ENCODE measurements around the gene RXRA. TPM values are rescaled to one million over a fixed set of nuclear protein-coding genes. Genes with fewer than 3 reads are reported as not detected.

The RXRA gene
- polyA plus RNA-seq, 4 donors = 30.8 to 83.5 (median 41.5) TPM

DNA sequence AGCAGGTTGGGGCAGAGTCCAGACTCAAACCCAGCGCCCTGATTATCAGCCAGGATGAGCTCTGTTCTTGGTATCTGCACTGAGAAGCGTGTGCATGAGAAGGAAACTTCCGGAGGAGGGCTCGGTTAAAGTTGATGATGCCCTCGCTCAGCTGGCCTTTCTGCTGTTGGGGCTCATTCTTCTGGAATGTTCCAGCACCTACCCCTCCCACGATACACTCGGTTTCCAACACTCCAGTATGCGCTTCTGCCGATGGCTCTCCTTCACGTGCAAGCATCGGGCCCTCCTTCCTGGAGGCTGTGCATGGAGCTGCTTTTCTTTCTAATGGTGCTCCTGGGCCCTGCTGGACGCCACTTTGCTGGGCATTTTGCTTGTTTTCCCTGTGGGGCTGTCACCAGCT is 134.0 kb downstream of the RXRA start:
- DNase-seq (no peak), FAIRE-seq (no peak)
- Histone ChIP-seq H3K4me3 (ENCODE audit: low read depth in 1 of 3, low read length in 3 of 3) (no peak overlapping the region), H3K36me3 (ENCODE audit: control insufficient read depth in 3 of 3, insufficient read depth in 2 of 3, low read depth in 1 of 3, low read length in 3 of 3) (no peaks in the 10 kb centered on the region), H3K4me1 (ENCODE audit: control insufficient read depth in 3 of 3, insufficient read depth in 2 of 3, low read depth in 1 of 3, low read length in 2 of 3) (peaks cover 0 to 21% (median 5%) of the 10 kb centered on the region in 3 donors), H3K27me3 (ENCODE audit: control insufficient read depth in 3 of 3, insufficient read depth in 3 of 3, low read length in 3 of 3) (no peaks in the 10 kb centered on the region), H3K27ac (ENCODE audit: low read depth in 1 of 3, low read length in 2 of 3) (no peak overlapping the region), H3K9me3 (ENCODE audit: control insufficient read depth in 2 of 2, insufficient read depth in 1 of 2, low read depth in 1 of 2, low read length in 1 of 2) (peaks cover 0 to 7% of the 10 kb centered on the region in 2 donors)
- 71 to 88% (median 71%) methylated on average over 12 of the region's 12 CpGs for WGBS, 3 donors

GRCh38 chr9:134460896-134461295 is 134.6 kb downstream of the RXRA start:
- FAIRE-seq = no peak
- Histone ChIP-seq H3K27me3 (ENCODE audit: control insufficient read depth in 3 of 3, insufficient read depth in 3 of 3, low read length in 3 of 3) (no peaks in the 10 kb centered on the region), H3K36me3 (ENCODE audit: control insufficient read depth in 3 of 3, insufficient read depth in 2 of 3, low read depth in 1 of 3, low read length in 3 of 3) (no peaks in the 10 kb centered on the region), H3K9me3 (ENCODE audit: control insufficient read depth in 2 of 2, insufficient read depth in 1 of 2, low read depth in 1 of 2, low read length in 1 of 2) (peaks cover 0 to 7% of the 10 kb centered on the region in 2 donors), H3K27ac (ENCODE audit: low read depth in 1 of 3, low read length in 2 of 3) (no peak overlapping the region), H3K4me1 (ENCODE audit: control insufficient read depth in 3 of 3, insufficient read depth in 2 of 3, low read depth in 1 of 3, low read length in 2 of 3) (peaks cover 0 to 15% (median 5%) of the 10 kb centered on the region in 3 donors), H3K4me3 (ENCODE audit: low read depth in 1 of 3, low read length in 3 of 3) (no peak overlapping the region)
- DNase-seq = no peak
- 21 to 66% (median 44%) methylated on average over 5 of the region's 5 CpGs for WGBS, 3 donors

- Histone ChIP-seq H3K4me1 (ENCODE audit: control insufficient read depth in 3 of 3, insufficient read depth in 2 of 3, low read depth in 1 of 3, low read length in 2 of 3) (peaks cover 0 to 10% (median 5%) of the 10 kb centered on the region in 3 donors), H3K36me3 (ENCODE audit: control insufficient read depth in 3 of 3, insufficient read depth in 2 of 3, low read depth in 1 of 3, low read length in 3 of 3) (no peaks in the 10 kb centered on the region), H3K4me3 (ENCODE audit: low read depth in 1 of 3, low read length in 3 of 3) (no peak overlapping the region), H3K9me3 (ENCODE audit: control insufficient read depth in 2 of 2, insufficient read depth in 1 of 2, low read depth in 1 of 2, low read length in 1 of 2) (peaks cover 0 to 7% of the 10 kb centered on the region in 2 donors), H3K27me3 (ENCODE audit: control insufficient read depth in 3 of 3, insufficient read depth in 3 of 3, low read length in 3 of 3) (no peaks in the 10 kb centered on the region), H3K27ac (ENCODE audit: low read depth in 1 of 3, low read length in 2 of 3) (no peak overlapping the region)
- FAIRE-seq (no peak), DNase-seq (no peak)
- 79 to 92% (median 89%) methylated on average over 8 of the region's 8 CpGs for WGBS, 3 donors
Measured at GRCh38 chr9:134461426-134461982, 135.2 kb downstream of the RXRA start.

GRCh38 chr9:134462318-134462717 is 136.1 kb downstream of the RXRA start:
- WGBS, 3 donors = 34 to 53% (median 39%) methylated on average over 13 of the region's 13 CpGs
- FAIRE-seq (no peak), DNase-seq (no peak)
- peaks cover 0 to 5% (median 0%) of the 10 kb centered on the region in 3 donors for H3K4me1 ChIP-seq (ENCODE audit: control insufficient read depth in 3 of 3, insufficient read depth in 2 of 3, low read depth in 1 of 3, low read length in 2 of 3)
- H3K27ac ChIP-seq (ENCODE audit: low read depth in 1 of 3, low read length in 2 of 3) = no peak overlapping the region
- peaks cover 0 to 7% of the 10 kb centered on the region in 2 donors for H3K9me3 ChIP-seq (ENCODE audit: control insufficient read depth in 2 of 2, insufficient read depth in 1 of 2, low read depth in 1 of 2, low read length in 1 of 2)
- no peak overlapping the region for H3K4me3 ChIP-seq (ENCODE audit: low read depth in 1 of 3, low read length in 3 of 3)
- H3K27me3 ChIP-seq (ENCODE audit: control insufficient read depth in 3 of 3, insufficient read depth in 3 of 3, low read length in 3 of 3) = no peaks in the 10 kb centered on the region
- no peaks in the 10 kb centered on the region for H3K36me3 ChIP-seq (ENCODE audit: control insufficient read depth in 3 of 3, insufficient read depth in 2 of 3, low read depth in 1 of 3, low read length in 3 of 3)

DNA sequence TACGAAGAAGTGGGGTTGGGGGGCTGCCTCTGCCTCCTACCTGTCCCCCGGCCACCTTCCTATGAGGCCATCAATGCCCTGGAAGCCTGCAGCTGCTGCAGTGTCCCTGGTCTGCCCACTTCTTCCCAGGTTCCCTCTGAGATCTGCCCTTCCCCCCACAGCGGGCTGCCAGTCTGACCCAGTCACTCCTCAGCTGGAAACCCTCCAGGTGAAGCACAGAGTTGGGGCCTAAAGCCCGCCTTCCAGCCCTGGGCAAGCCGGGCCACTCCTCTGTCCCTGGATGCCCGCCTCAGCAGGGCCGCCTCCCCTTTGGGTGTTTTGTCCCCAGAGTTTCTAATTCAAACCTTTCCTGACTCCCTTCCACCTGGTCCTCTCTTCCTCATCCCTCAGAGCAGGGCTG is 137.0 kb downstream of the RXRA start:
- Histone ChIP-seq H3K4me3 (ENCODE audit: low read depth in 1 of 3, low read length in 3 of 3) (no peak overlapping the region), H3K27ac (ENCODE audit: low read depth in 1 of 3, low read length in 2 of 3) (no peak overlapping the region), H3K4me1 (ENCODE audit: control insufficient read depth in 3 of 3, insufficient read depth in 2 of 3, low read depth in 1 of 3, low read length in 2 of 3) (peaks cover 0 to under 1% (median 0%) of the 10 kb centered on the region in 3 donors), H3K27me3 (ENCODE audit: control insufficient read depth in 3 of 3, insufficient read depth in 3 of 3, low read length in 3 of 3) (no peaks in the 10 kb centered on the region), H3K9me3 (ENCODE audit: control insufficient read depth in 2 of 2, insufficient read depth in 1 of 2, low read depth in 1 of 2, low read length in 1 of 2) (peaks cover 0 to 7% of the 10 kb centered on the region in 2 donors), H3K36me3 (ENCODE audit: control insufficient read depth in 3 of 3, insufficient read depth in 2 of 3, low read depth in 1 of 3, low read length in 3 of 3) (no peaks in the 10 kb centered on the region)
- FAIRE-seq = no peak
- 36 to 73% (median 60%) methylated on average over 7 of the region's 7 CpGs for WGBS, 3 donors
- DNase-seq = no peak

DNA sequence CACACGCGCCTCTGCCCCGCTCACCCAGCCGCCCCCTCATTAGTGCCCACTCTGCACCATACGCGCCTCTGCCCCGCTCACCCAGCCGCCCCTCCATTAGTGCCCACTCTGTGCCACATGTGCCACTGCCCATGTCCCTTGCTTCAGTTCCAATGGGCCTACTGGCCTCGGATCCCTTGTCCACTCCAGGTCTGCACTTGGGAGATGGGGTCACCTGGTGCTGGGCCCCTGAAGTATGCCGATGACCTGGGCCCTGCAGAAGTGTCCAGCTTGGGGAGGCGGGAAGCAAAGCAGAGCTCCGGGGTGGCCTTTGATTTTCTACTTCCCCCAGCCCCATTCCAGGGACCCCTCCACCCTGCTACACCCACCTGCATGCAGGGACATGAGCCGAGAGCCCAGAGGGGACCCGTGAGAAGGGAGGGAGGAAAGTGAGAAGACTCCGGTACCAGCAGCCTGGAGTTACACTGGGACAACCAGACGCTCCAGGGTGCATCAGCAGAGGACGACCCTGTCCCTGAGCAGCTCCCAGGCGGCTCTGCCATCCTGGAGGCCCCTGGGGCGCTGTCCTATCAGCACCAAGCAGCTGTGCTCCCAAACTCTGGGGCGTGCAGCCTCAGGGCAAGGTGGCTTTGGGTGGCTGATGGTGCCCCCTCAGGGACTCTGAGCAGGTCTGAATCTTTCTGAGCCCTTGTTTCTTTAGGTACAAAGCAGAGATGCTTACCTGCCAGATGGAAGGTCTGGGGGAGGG is 140.8 kb downstream of the RXRA start:
- Histone ChIP-seq H3K27ac (ENCODE audit: low read depth in 1 of 3, low read length in 2 of 3) (no peak overlapping the region), H3K27me3 (ENCODE audit: control insufficient read depth in 3 of 3, insufficient read depth in 3 of 3, low read length in 3 of 3) (no peaks in the 10 kb centered on the region), H3K4me1 (ENCODE audit: control insufficient read depth in 3 of 3, insufficient read depth in 2 of 3, low read depth in 1 of 3, low read length in 2 of 3) (no peaks in the 10 kb centered on the region), H3K4me3 (ENCODE audit: low read depth in 1 of 3, low read length in 3 of 3) (no peak overlapping the region), H3K36me3 (ENCODE audit: control insufficient read depth in 3 of 3, insufficient read depth in 2 of 3, low read depth in 1 of 3, low read length in 3 of 3) (no peaks in the 10 kb centered on the region), H3K9me3 (ENCODE audit: control insufficient read depth in 2 of 2, insufficient read depth in 1 of 2, low read depth in 1 of 2, low read length in 1 of 2) (peaks cover 0 to under 1% of the 10 kb centered on the region in 2 donors)
- DNase-seq (no peak), FAIRE-seq (no peak)
- WGBS, 3 donors = 60 to 78% (median 68%) methylated on average over 14 to 20 of the region's 20 CpGs

DNA sequence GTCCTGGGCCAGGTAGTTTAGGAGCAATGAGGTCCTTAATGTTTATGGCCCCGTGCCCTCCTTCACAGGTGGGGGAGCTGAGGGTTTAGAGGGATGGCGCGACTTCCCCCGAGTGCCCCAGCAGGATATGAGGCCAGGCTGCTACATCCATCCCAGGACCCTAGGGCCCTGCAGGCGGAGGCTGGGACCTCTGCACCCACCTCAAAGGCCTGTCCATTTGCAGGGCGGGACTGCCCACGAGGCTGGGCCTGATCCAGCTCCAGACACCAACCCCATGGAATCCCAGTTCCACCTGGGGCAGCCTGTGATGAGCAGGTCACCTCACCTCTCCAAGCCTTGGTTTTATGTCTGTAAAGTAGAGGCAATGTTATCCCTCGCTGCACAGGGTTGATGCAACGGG is 142.1 kb downstream of the RXRA start:
- no peaks in the 10 kb centered on the region for H3K27me3 ChIP-seq (ENCODE audit: control insufficient read depth in 3 of 3, insufficient read depth in 3 of 3, low read length in 3 of 3)
- FAIRE-seq (no peak), DNase-seq (no peak)
- H3K36me3 ChIP-seq (ENCODE audit: control insufficient read depth in 3 of 3, insufficient read depth in 2 of 3, low read depth in 1 of 3, low read length in 3 of 3) = no peaks in the 10 kb centered on the region
- H3K27ac ChIP-seq (ENCODE audit: low read depth in 1 of 3, low read length in 2 of 3) = no peak overlapping the region
- no peak overlapping the region for H3K4me3 ChIP-seq (ENCODE audit: low read depth in 1 of 3, low read length in 3 of 3)
- 66 to 80% (median 75%) methylated on average over 9 of the region's 9 CpGs for WGBS, 3 donors
- no peaks in the 10 kb centered on the region for H3K9me3 ChIP-seq (ENCODE audit: control insufficient read depth in 2 of 2, insufficient read depth in 1 of 2, low read depth in 1 of 2, low read length in 1 of 2)
- no peaks in the 10 kb centered on the region for H3K4me1 ChIP-seq (ENCODE audit: control insufficient read depth in 3 of 3, insufficient read depth in 2 of 3, low read depth in 1 of 3, low read length in 2 of 3)

DNA sequence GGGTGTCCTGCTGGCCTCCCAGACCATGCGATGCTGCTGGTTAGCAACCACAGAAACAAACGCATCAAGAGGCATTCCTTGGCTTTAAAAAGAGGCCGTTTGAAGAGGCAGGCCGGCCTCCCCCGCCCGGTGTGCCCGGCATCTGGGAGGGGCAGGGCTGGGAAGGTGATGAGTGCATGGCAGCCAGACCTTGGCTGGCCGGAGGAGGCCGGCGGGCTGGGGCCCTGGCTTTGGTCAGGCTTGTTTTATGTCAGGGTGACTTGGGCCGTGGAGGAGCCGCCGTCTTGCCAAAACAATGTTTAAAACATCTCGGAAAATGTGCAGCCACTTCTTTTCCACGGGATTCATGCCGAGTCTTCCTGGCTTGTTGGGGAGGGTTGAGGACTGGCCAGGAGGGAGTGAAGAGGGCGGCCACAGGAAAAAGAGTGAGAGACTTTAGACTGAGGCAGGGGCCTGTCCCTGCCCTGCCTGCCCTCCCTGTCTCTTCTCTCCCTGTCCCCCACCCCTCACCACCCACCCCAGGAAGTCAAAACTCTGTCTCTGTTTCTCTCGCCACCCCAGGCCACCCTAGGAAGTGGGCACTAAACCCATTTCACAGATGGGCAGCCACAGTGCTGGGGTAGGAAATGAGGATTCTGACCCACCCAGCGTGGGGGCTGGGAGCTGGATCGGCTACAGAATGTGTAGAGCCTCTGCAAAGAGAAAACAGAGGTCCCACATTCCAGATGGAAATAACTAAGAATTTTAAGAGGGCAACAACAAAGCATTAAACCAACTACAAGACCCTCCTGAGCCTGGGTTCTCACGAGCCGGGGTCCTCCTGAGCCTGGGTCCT is 143.0 kb downstream of the RXRA start:
- FAIRE-seq (no peak), DNase-seq (no peak)
- H3K4me1 ChIP-seq (ENCODE audit: control insufficient read depth in 3 of 3, insufficient read depth in 2 of 3, low read depth in 1 of 3, low read length in 2 of 3) = no peaks in the 10 kb centered on the region
- no peaks in the 10 kb centered on the region for H3K36me3 ChIP-seq (ENCODE audit: control insufficient read depth in 3 of 3, insufficient read depth in 2 of 3, low read depth in 1 of 3, low read length in 3 of 3)
- H3K27ac ChIP-seq (ENCODE audit: low read depth in 1 of 3, low read length in 2 of 3) = peak overlapping the region in 2 of 3 donors; percentile 60 to 63
- no peaks in the 10 kb centered on the region for H3K9me3 ChIP-seq (ENCODE audit: control insufficient read depth in 2 of 2, insufficient read depth in 1 of 2, low read depth in 1 of 2, low read length in 1 of 2)
- WGBS, 3 donors = 61 to 70% (median 66%) methylated on average over 22 of the region's 22 CpGs
- no peak overlapping the region for H3K4me3 ChIP-seq (ENCODE audit: low read depth in 1 of 3, low read length in 3 of 3)
- H3K27me3 ChIP-seq (ENCODE audit: control insufficient read depth in 3 of 3, insufficient read depth in 3 of 3, low read length in 3 of 3) = no peaks in the 10 kb centered on the region

Measured in small intestine (tissue), 7 donors.